ENCODE data around the gene LSM4. TPM values are rescaled to one million over a fixed set of nuclear protein-coding genes. Genes with fewer than 3 reads are reported as not detected.

LSM4 gene
- total RNA-seq, 1 donor from 2014 or later: 103 TPM

DNA sequence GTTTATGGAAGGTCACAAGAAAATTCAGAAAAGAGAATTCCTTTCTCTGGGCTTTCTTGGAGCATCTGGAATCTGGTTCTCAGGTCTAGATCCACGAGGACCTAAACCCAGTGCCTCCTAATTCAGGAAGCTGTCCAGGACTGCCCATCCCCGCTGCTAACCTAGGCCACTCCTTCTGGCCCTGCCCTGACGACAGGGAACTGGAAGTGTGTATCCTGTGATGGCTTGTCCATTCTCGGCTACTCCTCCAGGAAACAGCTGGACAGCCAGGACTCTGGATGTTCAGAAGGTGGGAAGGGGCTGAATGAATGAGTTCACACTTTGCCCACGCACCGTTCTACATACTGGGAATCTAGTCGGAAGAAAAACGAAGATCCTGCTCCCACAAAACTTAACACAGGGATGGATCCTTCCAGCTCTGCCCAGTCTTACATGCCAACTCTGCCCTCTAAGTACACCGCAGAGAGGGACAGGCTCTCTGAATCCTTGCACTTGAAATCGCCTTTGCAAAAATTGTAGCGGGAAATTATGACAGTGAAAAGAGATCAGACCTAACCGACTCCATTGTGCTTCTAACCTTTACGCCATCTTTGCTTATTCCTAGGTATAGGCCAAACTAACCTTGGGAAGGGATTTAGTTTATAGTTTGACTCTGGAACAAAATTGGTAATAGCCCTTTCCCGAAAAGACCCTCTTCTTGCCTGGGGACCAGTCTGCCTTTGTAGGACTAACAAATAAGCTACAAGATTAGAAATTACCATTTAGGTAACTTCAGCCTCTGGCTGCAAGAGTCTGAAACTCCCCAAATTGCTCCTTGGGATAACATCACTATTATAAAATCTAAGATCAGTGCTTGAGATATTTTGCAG, 1.8 kb downstream of the LSM4 start:
- ATAC-seq (ENCODE audit: poor library complexity) (no peak), DNase-seq (no peak)
- intact Hi-C loops (cut with DNase I): loop anchor here (10.0 kb wide), 1 partner anchor 116 kb away; the partner anchor contains the start of gene RAB3A

DNA sequence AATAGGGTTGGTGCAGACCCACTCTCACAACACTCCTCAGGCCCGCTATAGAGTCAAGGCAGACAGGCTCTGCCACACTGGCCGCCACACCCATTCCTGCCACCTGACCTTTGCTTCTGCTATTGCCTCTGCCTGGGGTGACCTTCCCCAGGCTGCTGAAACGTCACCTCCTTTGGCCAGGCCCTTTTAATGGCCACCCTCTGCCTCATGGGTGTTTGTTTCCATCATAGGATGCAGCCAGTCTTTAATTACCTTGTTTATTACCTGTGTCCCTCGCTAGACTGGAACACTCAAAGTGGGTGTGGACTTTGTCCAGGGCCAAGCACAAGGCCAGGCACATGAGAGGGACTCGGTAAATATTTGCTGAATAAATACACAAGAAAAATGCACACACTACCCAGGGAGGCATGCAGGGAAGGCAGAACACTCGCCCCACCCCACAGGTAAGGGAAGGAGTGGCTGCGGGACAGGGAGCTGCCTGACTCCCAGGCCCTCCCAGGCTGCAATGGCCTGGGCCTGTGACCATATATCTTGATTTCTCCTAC, 3.2 kb downstream of the LSM4 start:
- intact Hi-C loops (cut with DNase I): loop anchor here (10.0 kb wide), 1 partner anchor 115 kb away; the partner anchor contains the start of gene RAB3A
- ATAC-seq (ENCODE audit: poor library complexity) (no peak), DNase-seq (no peak)

DNA sequence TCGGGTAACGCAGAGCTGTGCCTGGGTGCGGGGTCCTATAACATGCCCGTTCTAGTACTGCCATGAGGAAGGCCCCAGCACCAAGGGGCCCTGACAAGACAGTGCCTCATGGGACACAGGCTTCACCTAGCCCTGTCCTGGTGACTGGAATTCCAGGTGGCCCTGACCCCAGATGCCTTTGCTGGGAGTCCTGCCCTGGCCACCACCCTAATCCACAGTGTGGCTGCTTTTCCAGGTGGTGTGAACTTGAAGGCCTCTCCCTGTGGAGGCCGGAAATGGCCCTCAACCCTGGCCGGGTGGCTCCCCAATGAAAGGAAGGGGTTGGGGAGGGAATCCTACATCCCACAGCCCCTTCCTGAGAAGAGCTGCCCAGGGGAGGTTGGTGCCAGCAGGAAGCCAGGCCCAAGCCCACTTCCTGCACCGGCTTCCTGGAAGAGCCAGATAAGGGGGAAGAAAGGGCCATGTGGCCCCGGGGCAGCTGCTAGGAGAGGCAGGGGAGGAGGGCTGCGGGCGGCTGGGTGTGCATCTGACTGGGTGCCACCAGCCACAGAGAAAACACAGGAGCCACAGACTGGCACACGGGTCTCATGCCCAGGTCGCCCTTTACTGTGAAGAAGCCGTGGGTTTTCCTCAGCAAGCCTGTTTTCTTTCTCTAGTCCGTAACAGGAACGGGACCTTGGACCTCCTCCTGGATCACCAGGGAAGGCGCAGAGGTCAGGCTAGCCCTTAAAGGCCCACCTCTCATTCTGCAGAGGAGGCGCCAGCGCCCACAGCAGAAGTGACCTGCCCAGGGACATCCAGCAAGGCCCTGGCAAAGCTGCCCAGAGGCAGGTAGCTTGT, 4.7 kb downstream of the LSM4 start:
- intact Hi-C loops (cut with DNase I): no loop called here
- DNase-seq: peak; percentile 77

DNA sequence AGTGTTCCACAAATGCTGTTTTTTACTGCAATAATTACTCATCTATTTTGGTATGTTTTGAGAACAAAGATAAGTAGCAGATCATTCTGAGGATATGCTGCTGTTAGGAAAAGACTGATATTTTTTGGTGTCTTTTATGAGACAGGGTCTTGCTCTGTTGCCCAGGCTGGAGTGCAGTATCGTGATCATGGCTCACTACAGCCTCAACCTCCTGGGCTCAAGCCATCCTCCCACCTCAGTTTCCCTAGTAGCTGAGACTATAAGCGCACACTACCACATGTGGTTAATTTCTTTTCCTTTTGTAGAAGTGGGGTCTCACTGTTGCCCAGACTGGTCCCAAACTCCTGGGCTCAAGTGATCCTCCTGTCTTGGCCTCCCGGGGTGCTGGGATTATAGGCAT, 9.5 kb downstream of the LSM4 start:
- ATAC-seq (ENCODE audit: poor library complexity): no peak
- DNase-seq: no peak
- intact Hi-C loops (cut with DNase I): no loop called here

More for the DNA sequence above, 4.7 kb downstream of the LSM4 start:
- ATAC-seq (ENCODE audit: poor library complexity): no peak

DNA sequence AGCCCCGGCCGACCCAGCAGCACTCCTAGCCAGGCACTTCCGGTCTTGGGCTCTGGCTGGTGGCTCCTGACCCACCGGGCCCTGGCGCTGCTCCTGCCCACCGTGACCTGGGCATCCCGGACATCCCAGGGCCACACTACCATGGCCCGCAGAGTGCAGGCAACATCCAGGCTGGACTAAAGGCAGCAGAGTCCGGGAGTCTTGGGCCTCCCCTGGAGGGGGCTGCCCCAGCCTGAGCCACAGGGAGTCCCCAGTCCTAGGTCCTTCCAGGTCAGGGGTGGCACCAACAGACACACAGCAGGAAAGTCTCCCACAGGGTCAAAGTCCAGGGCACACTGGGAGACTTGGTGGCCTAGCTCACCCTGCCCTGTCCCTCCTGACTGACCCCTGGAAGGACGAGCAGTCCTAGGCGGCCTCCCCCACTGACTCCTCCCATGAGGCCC, 10.8 kb downstream of the LSM4 start:
- ATAC-seq (ENCODE audit: poor library complexity): no peak

DNA sequence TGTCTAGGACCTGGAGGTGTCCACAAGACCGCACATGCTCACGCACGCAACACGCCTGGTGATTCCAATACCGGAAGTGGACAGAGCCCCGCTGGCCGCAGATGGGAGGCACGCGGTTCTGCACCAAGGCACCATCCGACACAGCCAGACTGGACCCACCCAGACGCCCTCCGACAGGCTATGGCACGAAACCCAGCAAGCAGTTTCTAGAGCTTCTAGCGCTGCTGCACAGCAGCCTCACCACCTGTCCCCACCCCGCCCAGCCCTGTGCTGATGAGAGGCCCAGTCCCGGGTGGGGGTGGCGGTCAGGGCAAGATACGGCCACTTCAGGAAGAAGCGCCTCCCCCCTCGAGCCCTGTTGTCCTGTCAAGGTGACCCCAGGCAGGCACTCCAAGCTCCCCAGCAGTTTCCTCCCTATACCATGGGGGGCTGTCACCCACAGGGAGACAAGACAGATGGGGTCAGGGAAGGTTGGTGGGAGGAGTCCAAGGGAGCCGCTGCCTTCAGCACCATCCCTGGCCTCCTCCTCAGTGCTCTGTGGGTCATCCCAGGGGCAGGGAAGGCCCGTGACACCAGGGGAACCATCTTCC, 11.3 kb downstream of the LSM4 start:
- intact Hi-C loops (cut with DNase I): no loop called here
- ATAC-seq (ENCODE audit: poor library complexity): no peak
- no peak for DNase-seq

More for the DNA sequence above, 10.8 kb downstream of the LSM4 start:
- no peak for DNase-seq
- intact Hi-C loops (cut with DNase I): no loop called here

DNA sequence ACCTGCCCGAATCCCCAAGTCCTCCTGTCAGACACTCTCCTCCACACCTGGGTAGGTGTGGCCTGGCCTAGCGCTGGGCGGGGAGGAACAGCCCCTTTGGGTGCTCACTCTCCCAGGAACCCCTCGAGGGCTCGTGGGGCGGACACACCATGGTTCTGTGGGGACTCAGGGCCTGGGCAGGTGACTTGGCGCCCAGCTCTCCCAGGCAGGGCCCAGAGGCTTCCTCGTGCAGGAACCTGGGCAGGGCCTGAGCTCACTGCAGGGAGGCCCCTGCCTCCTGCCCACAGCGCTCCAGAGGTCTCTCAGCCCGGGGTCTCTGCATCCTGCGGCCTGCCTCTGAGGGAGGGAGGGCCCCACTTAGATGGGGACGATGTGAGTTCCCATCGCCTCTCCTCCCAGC, 11.9 kb downstream of the LSM4 start:
- intact Hi-C loops (cut with DNase I): no loop called here
- ATAC-seq (ENCODE audit: poor library complexity) (no peak), DNase-seq (no peak)

DNA sequence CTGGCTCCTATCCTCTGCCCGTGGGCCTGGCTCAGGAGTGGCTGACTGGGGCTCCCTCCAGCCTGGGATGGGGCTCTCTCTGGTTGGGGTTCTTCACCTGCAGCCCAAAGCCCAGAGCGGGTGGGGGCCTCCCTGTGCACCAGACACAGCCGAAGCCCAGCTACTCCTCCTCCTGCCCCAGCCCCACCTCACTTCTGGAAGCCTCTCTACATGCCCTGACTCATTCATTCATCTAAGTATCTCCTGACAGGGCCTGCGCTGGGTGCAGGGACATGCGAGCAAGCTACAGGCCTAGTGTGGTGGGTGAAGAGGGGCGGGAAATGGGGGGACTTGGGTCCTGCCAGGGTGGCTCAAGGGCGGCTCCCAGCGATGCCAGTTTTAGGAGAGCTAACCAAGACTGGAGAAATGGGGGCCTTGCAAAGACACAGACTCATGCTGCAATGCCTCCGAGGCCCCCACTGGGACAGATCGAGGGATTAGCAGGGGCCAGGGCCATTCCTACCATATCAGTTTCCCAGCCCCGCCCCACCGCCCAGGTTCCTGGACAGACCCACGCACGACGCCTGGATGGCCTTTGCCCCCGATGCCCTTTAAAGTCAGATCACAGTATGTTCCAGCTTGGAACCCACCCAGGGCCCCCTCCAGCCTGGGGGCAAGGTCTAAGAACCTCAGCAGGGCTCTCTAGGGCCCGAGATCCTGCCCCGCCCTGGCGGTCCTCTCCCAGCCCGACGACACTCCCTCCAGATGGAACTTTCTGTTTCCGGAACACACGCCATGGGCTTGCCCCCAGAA, 12.6 kb downstream of the LSM4 start:
- no peak for DNase-seq
- no peak for ATAC-seq (ENCODE audit: poor library complexity)
- intact Hi-C loops (cut with DNase I): no loop called here

DNA sequence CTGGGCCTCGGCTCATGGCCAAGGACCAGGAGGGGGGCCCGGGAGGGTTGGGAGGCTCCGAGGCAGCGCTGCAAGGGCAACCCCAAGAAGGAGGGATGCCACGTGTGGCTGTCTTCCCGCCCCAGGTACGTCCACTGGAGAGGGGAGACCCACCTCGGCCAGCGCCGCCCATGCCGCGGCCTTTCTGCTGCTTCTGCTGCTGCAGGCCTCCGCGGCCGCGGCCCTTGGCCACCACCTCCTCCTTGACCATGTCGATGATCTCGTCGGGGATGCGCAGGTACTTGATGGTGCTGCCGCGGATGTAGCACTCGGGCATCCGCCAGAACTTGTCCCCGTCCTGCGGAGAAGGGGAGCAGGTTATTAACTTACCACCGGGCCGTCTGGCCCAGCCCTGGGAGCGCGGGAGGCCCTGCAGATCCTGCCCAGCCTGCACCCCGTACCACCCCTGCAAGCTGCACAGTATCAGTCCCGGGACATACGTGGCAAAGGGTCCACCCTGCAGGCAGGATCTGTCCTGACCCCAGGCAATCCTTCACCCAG, 13.3 kb downstream of the LSM4 start:
- intact Hi-C loops (cut with DNase I): no loop called here
- ATAC-seq (ENCODE audit: poor library complexity) (no peak), DNase-seq (no peak)

DNA sequence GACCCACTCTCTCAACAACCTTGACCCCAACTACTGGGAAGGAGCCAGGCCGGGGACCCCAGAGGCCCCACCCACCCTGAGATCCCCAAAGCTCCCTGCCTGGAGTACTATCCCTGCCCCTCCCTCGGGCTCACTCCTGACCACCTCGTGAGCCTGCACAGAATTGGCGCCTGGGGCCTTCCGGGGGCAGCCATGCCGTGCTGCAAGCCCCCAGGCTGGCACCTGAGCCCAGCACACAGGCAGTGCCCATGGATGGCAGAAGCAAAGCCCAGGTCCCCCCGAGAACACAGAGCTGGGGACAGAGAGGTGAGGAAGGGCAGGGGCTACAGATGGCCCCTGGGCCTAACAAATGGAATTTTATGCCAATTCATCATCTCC, 13.9 kb downstream of the LSM4 start:
- ATAC-seq (ENCODE audit: poor library complexity): no peak
- no peak for DNase-seq
- intact Hi-C loops (cut with DNase I): no loop called here

DNA sequence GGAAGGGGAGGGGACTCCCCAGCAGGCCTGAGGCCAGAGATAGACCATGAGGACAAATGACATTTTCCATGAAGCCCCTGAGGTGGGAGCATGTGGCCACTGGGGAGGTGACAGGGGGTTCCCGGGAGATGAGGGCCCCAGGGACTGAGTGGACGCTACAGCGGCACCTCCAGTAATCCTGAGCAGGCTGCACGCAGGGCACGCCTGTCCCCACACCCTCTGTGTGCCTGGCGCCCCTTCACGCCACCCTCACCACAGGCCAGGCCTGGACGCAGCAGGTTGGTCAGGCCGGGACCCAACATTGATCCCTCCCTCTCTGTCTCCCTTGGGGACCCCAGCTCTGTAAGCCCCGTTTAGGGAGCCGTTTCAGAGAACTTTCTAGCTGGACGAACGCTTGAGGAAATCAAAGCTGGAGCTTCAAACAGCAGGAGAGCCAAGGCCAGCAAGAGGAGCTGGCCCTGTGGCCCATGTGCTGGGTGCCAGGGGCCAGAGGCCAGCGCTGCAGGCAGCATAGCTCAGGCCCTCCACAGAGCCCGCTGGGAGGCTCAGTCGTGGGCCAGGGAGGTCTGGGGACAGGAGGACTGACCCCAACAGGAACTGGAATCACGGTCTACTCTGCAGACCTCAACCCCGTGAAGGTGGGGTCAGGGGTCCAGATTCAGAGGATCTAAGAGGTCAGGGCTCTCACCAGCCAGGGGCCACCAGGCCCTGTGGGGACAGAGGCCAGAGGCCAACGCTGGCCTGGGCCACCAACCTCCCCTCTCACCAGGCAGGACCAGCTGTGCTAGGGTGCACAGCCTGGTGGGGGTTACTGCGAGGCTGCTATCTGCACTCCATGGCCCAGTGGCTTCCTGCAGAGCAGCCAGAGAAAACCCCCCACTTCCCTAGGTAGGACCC, 14.6 kb downstream of the LSM4 start:
- intact Hi-C loops (cut with DNase I): no loop called here
- DNase-seq (no peak), ATAC-seq (ENCODE audit: poor library complexity) (no peak)

DNA sequence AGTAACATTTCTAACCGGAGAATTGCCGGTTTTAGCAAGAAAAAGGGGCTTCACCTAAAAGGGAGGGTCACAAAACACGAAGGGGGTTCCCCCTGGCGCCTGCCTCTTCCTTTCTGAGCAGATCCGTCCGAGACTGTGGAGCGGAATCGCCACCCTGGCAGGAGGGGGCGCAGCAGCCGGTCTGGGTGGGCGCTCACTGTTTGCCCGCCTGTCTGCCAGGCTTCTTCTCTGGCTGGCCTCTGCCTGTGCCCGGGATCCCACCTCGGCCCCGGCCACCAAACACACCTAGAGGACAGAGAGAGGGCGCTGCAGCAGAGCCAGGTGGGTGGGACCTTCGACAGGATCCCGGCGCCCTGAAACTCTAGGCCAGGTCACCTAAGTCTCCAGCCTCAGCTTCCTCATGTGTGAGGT, 15.6 kb downstream of the LSM4 start:
- DNase-seq (no peak), ATAC-seq (ENCODE audit: poor library complexity) (no peak)
- intact Hi-C loops (cut with DNase I): no loop called here

DNA sequence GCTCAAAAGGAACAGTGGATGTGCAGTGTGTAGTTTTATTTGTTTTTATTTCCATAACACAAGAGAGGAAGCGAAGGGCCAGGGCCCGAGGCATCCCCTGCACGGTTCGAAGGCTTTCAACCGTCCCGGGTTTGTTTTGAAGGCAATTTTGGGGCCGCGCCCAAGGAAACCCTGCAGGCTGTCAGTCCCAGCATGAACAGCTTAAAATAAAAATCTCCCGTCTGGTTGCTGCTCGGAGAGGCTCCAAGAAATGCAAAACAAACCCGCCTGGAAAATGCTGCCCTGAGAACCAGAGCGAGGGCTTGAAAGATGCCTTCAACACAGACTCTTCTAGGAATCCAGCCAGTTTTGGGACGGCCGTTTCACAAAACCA, 16.0 kb downstream of the LSM4 start:
- intact Hi-C loops (cut with DNase I): no loop called here
- DNase-seq (no peak), ATAC-seq (ENCODE audit: poor library complexity) (no peak)

DNA sequence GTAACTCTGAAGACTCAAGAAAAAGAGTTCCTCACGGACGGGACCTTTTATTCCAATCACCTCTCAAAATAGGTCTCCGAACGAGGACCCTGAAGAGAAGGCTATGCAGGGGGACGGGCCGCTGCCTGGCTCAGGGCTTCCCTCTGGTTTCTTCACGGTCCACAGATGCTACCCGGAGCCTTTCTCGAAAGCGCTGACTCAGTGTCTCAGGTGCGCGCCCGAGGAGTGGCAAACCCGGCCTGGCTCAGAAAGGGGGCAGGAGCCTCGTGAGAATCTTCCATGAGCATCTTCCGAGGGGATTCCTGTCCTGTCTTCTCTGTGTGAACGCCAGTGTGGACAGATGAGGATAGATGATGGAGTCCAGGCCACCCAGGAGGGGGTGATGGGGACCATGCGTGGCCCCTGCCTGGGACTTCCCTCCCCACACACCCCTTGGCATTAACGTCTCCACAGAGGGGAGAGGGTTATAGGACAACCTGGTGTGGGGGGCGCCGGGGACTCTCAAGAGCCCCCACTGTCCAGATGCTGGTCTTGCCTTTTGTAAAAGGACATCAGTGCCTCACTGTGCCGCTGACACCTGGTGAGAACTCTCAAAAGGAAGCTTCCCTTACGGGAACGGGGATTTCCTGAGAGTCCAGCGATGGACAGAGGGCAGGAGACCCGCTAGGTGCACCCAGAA, 16.5 kb downstream of the LSM4 start:
- ATAC-seq (ENCODE audit: poor library complexity) (no peak), DNase-seq (no peak)
- intact Hi-C loops (cut with DNase I): no loop called here

DNA sequence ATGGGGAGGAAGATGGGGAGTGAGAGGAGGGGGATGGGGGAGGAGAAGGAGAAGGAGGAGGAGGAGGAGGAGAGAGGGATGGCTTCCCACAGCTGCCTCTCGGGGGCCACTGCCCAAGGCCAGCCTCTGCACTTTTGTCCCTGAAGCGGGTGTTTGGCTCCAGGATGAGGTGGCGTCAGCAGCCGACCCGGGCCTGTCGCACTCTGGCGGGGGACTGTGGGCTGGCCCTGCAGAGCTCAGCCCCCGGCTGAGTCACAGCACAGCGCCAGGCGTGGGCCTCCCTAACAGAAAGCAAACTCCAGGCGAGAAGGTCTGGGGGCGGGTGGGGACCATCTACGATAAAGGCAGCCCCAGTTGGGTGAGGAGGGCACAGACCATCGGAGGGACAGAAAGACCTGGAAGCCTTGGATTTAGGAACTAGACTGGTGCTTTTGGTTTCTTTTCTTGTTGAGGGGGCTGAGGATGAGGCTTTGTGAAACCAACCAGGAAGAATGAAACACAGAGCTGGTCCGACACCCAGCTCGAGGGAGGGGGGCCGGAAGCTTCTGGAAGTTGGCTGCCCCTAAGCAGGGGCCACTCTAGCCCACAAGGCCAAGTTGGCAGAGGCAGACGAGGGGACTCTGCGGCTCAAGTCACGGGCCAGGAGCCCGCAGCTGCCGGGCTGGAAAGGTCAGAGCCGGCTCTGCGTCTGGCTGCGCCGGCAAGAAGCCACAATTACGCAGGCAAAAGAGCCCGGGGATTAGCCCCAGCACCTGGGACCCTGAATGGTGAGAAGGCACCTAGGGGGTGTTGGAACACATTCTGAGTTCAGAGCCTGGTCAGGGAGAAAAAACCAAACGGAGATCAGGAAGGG, 18.2 kb downstream of the LSM4 start:
- intact Hi-C loops (cut with DNase I): no loop called here
- peak; percentile 84 for ATAC-seq (ENCODE audit: poor library complexity)
- DNase-seq: peak; percentile 93

DNA sequence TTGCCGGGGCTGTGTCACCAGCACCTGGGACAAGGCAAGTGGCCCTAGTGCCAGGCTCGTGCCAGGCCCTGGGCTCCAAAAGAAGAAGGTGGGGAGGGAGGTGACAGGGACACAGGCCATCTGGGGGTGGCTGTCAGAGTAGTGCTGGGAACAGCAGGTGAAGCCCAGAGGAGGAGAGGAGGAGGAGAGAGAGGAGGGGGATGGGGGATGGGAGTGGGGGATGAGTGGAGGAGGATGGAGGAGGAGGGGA, 18.7 kb downstream of the LSM4 start:
- ATAC-seq (ENCODE audit: poor library complexity) (peak; percentile 45), DNase-seq (peak; percentile 67)
- intact Hi-C loops (cut with DNase I): no loop called here

All from Right ventricle myocardium superior (tissue), 1 donor.